Activated CD4-positive, CD25-positive, alpha-beta regulatory T cell treated with anti-CD3 and anti-CD28 coated beads, Interleukin-2, amount 50 U/mL, for 24 hours (primary cell): ENCODE measurements around the gene PDSS2.

Experiments
- ATAC-seq, 2 donors: fragments of 150-1000 bp; cut with Tn5 transposase; one replicate each; pipeline ENCODE4 v1.10.0; 2021; ENCODE audit warnings: mild to moderate bottlenecking in 1 of 2, moderate library complexity in 1 of 2

The PDSS2 gene

GRCh38 chr6:107360476-107360875 lies 98.9 kb downstream of the PDSS2 start:
- ATAC-seq = no peak

GRCh38 chr6:107357842-107358241 lies 101.5 kb downstream of the PDSS2 start:
- no peak for ATAC-seq

- ATAC-seq = no peak
These were observed 102.3 kb downstream of the PDSS2 start for GRCh38 chr6:107357031-107357430.

GRCh38 chr6:107355659-107356058 lies 103.7 kb downstream of the PDSS2 start:
- ATAC-seq = no peak

GRCh38 chr6:107354451-107354850 lies 104.9 kb downstream of the PDSS2 start:
- ATAC-seq = no peak

- no peak for ATAC-seq
These were observed 105.5 kb downstream of the PDSS2 start for GRCh38 chr6:107353773-107354382.

- ATAC-seq = no peak
These were observed 111.1 kb downstream of the PDSS2 start for GRCh38 chr6:107348224-107348623.

- no peak for ATAC-seq
These were observed 114.0 kb downstream of the PDSS2 start for GRCh38 chr6:107345393-107345792.

GRCh38 chr6:107344981-107345380 lies 114.4 kb downstream of the PDSS2 start:
- ATAC-seq = no peak

GRCh38 chr6:107344383-107344782 lies 115.0 kb downstream of the PDSS2 start:
- ATAC-seq = no peak

- ATAC-seq = no peak
These were observed 117.2 kb downstream of the PDSS2 start for GRCh38 chr6:107342144-107342543.

- ATAC-seq = no peak
These were observed 118.5 kb downstream of the PDSS2 start for GRCh38 chr6:107340881-107341280.

- no peak for ATAC-seq
These were observed 122.1 kb downstream of the PDSS2 start for GRCh38 chr6:107337191-107337741.

GRCh38 chr6:107334026-107334425 lies 125.3 kb downstream of the PDSS2 start:
- no peak for ATAC-seq

GRCh38 chr6:107333491-107333890 lies 125.9 kb downstream of the PDSS2 start:
- ATAC-seq = no peak

GRCh38 chr6:107331409-107332386 lies 127.7 kb downstream of the PDSS2 start:
- no peak for ATAC-seq

GRCh38 chr6:107330168-107330567 lies 129.2 kb downstream of the PDSS2 start:
- ATAC-seq = peak; percentile 81 to 84

GRCh38 chr6:107329063-107329860 lies 130.1 kb downstream of the PDSS2 start:
- no peak for ATAC-seq

- no peak for ATAC-seq
These were observed 131.3 kb downstream of the PDSS2 start for GRCh38 chr6:107328081-107328480.

GRCh38 chr6:107323133-107323785 lies 136.1 kb downstream of the PDSS2 start:
- no peak for ATAC-seq

GRCh38 chr6:107321793-107322192 lies 137.6 kb downstream of the PDSS2 start:
- ATAC-seq = peak in 1 of 2 donors; percentile 33

- no peak for ATAC-seq
These were observed 139.3 kb downstream of the PDSS2 start for GRCh38 chr6:107319906-107320530.
